ENCODE results near the gene NACAD. TPM values are rescaled to one million over a fixed set of nuclear protein-coding genes. Genes with fewer than 3 reads are reported as not detected.
A peak's percentile ranks its signal among the peaks of the same experiment; 100 is the strongest.

Gene NACAD, protein sequence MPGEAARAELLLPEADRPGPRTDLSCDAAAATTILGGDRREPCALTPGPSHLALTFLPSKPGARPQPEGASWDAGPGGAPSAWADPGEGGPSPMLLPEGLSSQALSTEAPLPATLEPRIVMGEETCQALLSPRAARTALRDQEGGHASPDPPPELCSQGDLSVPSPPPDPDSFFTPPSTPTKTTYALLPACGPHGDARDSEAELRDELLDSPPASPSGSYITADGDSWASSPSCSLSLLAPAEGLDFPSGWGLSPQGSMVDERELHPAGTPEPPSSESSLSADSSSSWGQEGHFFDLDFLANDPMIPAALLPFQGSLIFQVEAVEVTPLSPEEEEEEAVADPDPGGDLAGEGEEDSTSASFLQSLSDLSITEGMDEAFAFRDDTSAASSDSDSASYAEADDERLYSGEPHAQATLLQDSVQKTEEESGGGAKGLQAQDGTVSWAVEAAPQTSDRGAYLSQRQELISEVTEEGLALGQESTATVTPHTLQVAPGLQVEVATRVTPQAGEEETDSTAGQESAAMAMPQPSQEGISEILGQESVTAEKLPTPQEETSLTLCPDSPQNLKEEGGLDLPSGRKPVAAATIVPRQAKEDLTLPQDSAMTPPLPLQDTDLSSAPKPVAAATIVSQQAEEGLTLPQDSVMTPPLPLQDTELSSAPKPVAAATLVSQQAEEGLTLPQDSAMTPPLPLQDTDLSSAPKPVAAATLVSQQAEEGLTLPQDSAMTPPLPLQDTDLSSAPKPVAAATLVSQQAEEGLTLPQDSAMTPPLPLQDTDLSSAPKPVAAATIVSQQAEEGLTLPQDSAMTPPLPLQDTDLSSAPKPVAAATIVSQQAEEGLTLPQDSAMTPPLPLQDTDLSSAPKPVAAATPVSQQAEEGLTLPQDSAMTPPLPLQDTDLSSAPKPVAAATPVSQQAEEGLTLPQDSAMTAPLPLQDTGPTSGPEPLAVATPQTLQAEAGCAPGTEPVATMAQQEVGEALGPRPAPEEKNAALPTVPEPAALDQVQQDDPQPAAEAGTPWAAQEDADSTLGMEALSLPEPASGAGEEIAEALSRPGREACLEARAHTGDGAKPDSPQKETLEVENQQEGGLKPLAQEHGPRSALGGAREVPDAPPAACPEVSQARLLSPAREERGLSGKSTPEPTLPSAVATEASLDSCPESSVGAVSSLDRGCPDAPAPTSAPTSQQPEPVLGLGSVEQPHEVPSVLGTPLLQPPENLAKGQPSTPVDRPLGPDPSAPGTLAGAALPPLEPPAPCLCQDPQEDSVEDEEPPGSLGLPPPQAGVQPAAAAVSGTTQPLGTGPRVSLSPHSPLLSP (N-terminal part only)
- total RNA-seq = under 1 TPM in 1 of 5 experiments, not detected in 4; 0.15 TPM
- polyA plus RNA-seq = under 1 TPM in 1 of 2 donors, not detected in 1; 0.08 TPM
- total RNA-seq = not detected

GRCh38 chr7:45088821-45089340 lies at the start of gene NACAD:
Gene NACAD, minus strand, starts transcription at chr7:45088969. Its CDS starts 75 bp downstream, at chr7:45088894.
- Histone ChIP-seq H3K27ac (ENCODE audit: low read depth, low read length) (no peak within 1 kb of the TSS), H3K36me3 (ENCODE audit: control insufficient read depth in 2 of 3, insufficient read depth in 3 of 3, low read length in 3 of 3) (no peaks in the 10 kb centered on the region), H3K4me3 (ENCODE audit: low read length) (peak within 1 kb of the TSS; percentile 51), H3K4me1 (ENCODE audit: control insufficient read depth in 2 of 2, insufficient read depth in 2 of 2, low read length in 2 of 2) (peaks cover 0 to 11% of the 10 kb centered on the region in 2 donors), H3K9me3 (ENCODE audit: control insufficient read depth in 2 of 3, low read length in 3 of 3) (no peaks in the 10 kb centered on the region), H3K27me3 (ENCODE audit: control insufficient read depth in 2 of 2, insufficient read depth in 2 of 2, low read length in 2 of 2) (no peaks in the 10 kb centered on the region)
- Mint-ChIP-seq H3K36me3 (peaks cover 0 to 7% (median 1%) of the 10 kb centered on the region in 5 donors), H3K9me3 (peaks cover 0 to 14% (median 4%) of the 10 kb centered on the region in 11 donors), H3K27ac (peak within 1 kb of the TSS in 4 of 9 donors; percentile 44 to 60 (median 50)), H3K27me3 (peaks cover 7 to 41% (median 8%) of the 10 kb centered on the region in 5 donors), H3K4me1 (peaks cover 0 to 9% (median 8%) of the 10 kb centered on the region in 7 donors), H3K4me3 (peak within 1 kb of the TSS; percentile 51 to 79 (median 70))
- ChIA-PET CTCF (no interaction called here), POLR2A (interaction anchor here (0.7 kb wide), 1 partner anchor 88 kb away, joined by 3 read pairs; no protein-coding TSS in a partner anchor)
- no peak for DNase-seq
- ATAC-seq = peak; percentile 57
- intact Hi-C loops (cut with micrococcal nuclease) = loop anchor here in 1 of 2 donors (1.0 kb wide), 1 partner anchor 204 kb away; the partner anchor contains the start of gene PURB

- Histone ChIP-seq H3K27me3 (ENCODE audit: control insufficient read depth in 2 of 2, insufficient read depth in 2 of 2, low read length in 2 of 2) (no peaks in the 10 kb centered on the region), H3K27ac (ENCODE audit: low read depth, low read length) (no peak overlapping the region), H3K4me3 (ENCODE audit: low read length) (no peak overlapping the region), H3K9me3 (ENCODE audit: control insufficient read depth in 2 of 3, low read length in 3 of 3) (no peaks in the 10 kb centered on the region), H3K4me1 (ENCODE audit: control insufficient read depth in 2 of 2, insufficient read depth in 2 of 2, low read length in 2 of 2) (peaks cover 0 to 3% of the 10 kb centered on the region in 2 donors), H3K36me3 (ENCODE audit: control insufficient read depth in 2 of 3, insufficient read depth in 3 of 3, low read length in 3 of 3) (no peaks in the 10 kb centered on the region)
- peak; percentile 91 for ATAC-seq
- ChIA-PET CTCF (interaction anchor here (0.6 to 5.0 kb wide), 23 partner anchors 8 to 564 kb away, joined by 3 to 139 read pairs (median 4); partner anchors contain the start of gene TBRG4), POLR2A (interaction anchor here (0.6 to 1.9 kb wide), 10 partner anchors 25 to 403 kb away, joined by 3 to 20 read pairs (median 4); partner anchors contain the start of genes PURB and TBRG4)
- intact Hi-C loops (cut with micrococcal nuclease) = loop anchor here (1.0 to 5.0 kb wide), 16 partner anchors 24 to 894 kb away; partner anchors contain the start of genes TBRG4 (in 1 of the 2) and TMED4 (in 1 of the 2)
- Mint-ChIP-seq H3K4me3 (peak overlapping the region in 1 of 10 donors; percentile 21), H3K27me3 (peaks cover 0 to 2% (median 0%) of the 10 kb centered on the region in 5 donors), H3K36me3 (peaks cover 0 to 2% (median 0%) of the 10 kb centered on the region in 5 donors), H3K4me1 (peaks cover 6 to 27% (median 10%) of the 10 kb centered on the region in 7 donors), H3K9me3 (no peaks in the 10 kb centered on the region), H3K27ac (peak overlapping the region in 8 of 9 donors; percentile 0 to 84 (median 48))
- peak; percentile 38 to 81 (median 70) for DNase-seq
Measured at GRCh38 chr7:45136106-45137060, 47.6 kb upstream of the NACAD start.

DNA sequence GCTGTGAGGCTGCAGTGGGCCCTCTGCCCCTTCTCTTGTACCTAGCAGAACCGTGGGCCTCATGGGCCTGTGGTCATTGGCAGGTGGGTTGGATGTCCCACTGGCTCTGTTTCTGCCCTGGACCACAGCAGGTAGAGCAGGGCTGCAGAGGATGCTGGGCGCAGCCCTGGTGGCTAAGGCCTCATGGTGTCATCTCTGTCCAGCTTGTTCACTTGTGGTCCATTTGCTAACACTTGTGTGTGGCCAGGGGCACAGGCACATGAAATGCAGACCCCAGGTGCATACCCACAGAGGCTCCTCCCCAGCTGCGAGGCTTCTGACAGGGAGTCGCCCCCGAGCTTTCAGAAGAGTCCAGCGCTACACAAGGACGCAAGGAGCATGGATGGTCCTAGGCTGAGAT lies 45.1 kb upstream of the NACAD start:
- peaks cover 6 to 21% (median 10%) of the 10 kb centered on the region in 7 donors for H3K4me1 Mint-ChIP-seq
- no peaks in the 10 kb centered on the region for H3K9me3 Mint-ChIP-seq
- H3K4me3 Mint-ChIP-seq = no peak overlapping the region
- intact Hi-C loops (cut with micrococcal nuclease) = no loop called here
- H3K9me3 ChIP-seq (ENCODE audit: control insufficient read depth in 2 of 3, low read length in 3 of 3) = no peaks in the 10 kb centered on the region
- peaks cover 0 to 3% of the 10 kb centered on the region in 2 donors for H3K4me1 ChIP-seq (ENCODE audit: control insufficient read depth in 2 of 2, insufficient read depth in 2 of 2, low read length in 2 of 2)
- H3K27me3 Mint-ChIP-seq = peaks cover 0 to 2% (median 0%) of the 10 kb centered on the region in 5 donors
- POLR2A ChIA-PET = no interaction called here
- no peak for ATAC-seq
- no peak overlapping the region for H3K4me3 ChIP-seq (ENCODE audit: low read length)
- H3K36me3 ChIP-seq (ENCODE audit: control insufficient read depth in 2 of 3, insufficient read depth in 3 of 3, low read length in 3 of 3) = no peaks in the 10 kb centered on the region
- no peaks in the 10 kb centered on the region for H3K27me3 ChIP-seq (ENCODE audit: control insufficient read depth in 2 of 2, insufficient read depth in 2 of 2, low read length in 2 of 2)
- no peaks in the 10 kb centered on the region for H3K36me3 Mint-ChIP-seq
- no peak for DNase-seq
- H3K27ac ChIP-seq (ENCODE audit: low read depth, low read length) = no peak overlapping the region
- peak overlapping the region in 1 of 9 donors; percentile 20 for H3K27ac Mint-ChIP-seq
- CTCF ChIA-PET = interaction anchor here (5.0 kb wide), 1 partner anchor 160 kb away, joined by 139 read pairs; no protein-coding TSS in a partner anchor

DNA sequence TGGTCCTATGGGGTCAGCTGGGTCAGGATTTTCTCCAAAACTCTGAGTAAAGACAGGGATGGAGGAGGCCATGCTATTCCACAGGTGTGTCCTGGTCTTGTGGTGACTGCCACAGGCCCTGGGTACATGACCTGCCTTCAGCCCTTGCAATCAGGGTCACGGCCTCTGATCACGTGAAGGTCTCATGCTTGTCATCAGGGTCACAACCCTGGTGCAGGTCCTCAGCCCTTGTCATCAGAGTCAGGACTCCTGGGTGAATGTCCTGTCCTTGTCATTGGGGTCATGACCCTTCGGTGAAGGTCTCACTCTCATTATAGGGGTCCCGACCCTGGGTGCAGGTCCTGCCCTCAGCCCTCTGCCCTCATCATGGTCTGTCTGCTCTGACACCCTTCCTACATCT lies 44.6 kb upstream of the NACAD start:
- no peak overlapping the region for H3K4me3 ChIP-seq (ENCODE audit: low read length)
- no peaks in the 10 kb centered on the region for H3K27me3 ChIP-seq (ENCODE audit: control insufficient read depth in 2 of 2, insufficient read depth in 2 of 2, low read length in 2 of 2)
- peaks cover 0 to 2% (median 0%) of the 10 kb centered on the region in 5 donors for H3K27me3 Mint-ChIP-seq
- no peaks in the 10 kb centered on the region for H3K9me3 Mint-ChIP-seq
- H3K27ac Mint-ChIP-seq = peak overlapping the region in 1 of 9 donors; percentile 20
- ATAC-seq = no peak
- H3K36me3 ChIP-seq (ENCODE audit: control insufficient read depth in 2 of 3, insufficient read depth in 3 of 3, low read length in 3 of 3) = no peaks in the 10 kb centered on the region
- peaks cover 6 to 21% (median 10%) of the 10 kb centered on the region in 7 donors for H3K4me1 Mint-ChIP-seq
- H3K36me3 Mint-ChIP-seq = no peaks in the 10 kb centered on the region
- no peak for DNase-seq
- peaks cover 0 to 3% of the 10 kb centered on the region in 2 donors for H3K4me1 ChIP-seq (ENCODE audit: control insufficient read depth in 2 of 2, insufficient read depth in 2 of 2, low read length in 2 of 2)
- H3K27ac ChIP-seq (ENCODE audit: low read depth, low read length) = no peak overlapping the region
- intact Hi-C loops (cut with micrococcal nuclease) = no loop called here
- POLR2A ChIA-PET = no interaction called here
- no peaks in the 10 kb centered on the region for H3K9me3 ChIP-seq (ENCODE audit: control insufficient read depth in 2 of 3, low read length in 3 of 3)
- CTCF ChIA-PET = no interaction called here
- no peak overlapping the region for H3K4me3 Mint-ChIP-seq

- peak overlapping the region in 1 of 9 donors; percentile 26 for H3K27ac Mint-ChIP-seq
- no peak overlapping the region for H3K4me3 Mint-ChIP-seq
Measured at GRCh38 chr7:45132708-45133320, 44.0 kb upstream of the NACAD start.

More at GRCh38 chr7:45132708-45133320, 44.0 kb upstream of the NACAD start:
- Histone ChIP-seq H3K9me3 (ENCODE audit: control insufficient read depth in 2 of 3, low read length in 3 of 3) (no peaks in the 10 kb centered on the region), H3K36me3 (ENCODE audit: control insufficient read depth in 2 of 3, insufficient read depth in 3 of 3, low read length in 3 of 3) (no peaks in the 10 kb centered on the region), H3K4me1 (ENCODE audit: control insufficient read depth in 2 of 2, insufficient read depth in 2 of 2, low read length in 2 of 2) (peaks cover 0 to 3% of the 10 kb centered on the region in 2 donors), H3K4me3 (ENCODE audit: low read length) (no peak overlapping the region), H3K27ac (ENCODE audit: low read depth, low read length) (no peak overlapping the region), H3K27me3 (ENCODE audit: control insufficient read depth in 2 of 2, insufficient read depth in 2 of 2, low read length in 2 of 2) (no peaks in the 10 kb centered on the region)
- ATAC-seq (no peak), DNase-seq (no peak)
- Mint-ChIP-seq H3K4me1 (peaks cover 6 to 18% (median 9%) of the 10 kb centered on the region in 7 donors), H3K36me3 (no peaks in the 10 kb centered on the region), H3K9me3 (no peaks in the 10 kb centered on the region), H3K27me3 (no peaks in the 10 kb centered on the region)
- intact Hi-C loops (cut with micrococcal nuclease) = no loop called here
- ChIA-PET POLR2A (no interaction called here), CTCF (no interaction called here)
